ENCODE results near the gene TBXAS1.

GRCh38 chr7:139942636-139943035 lies 113.6 kb downstream of the TBXAS1 start:
- TF ChIP-seq CTCF (conservative IDR thresholded peaks at IDR 0.05; ENCODE audit: low read length) (no peak), EZH2phosphoT487 (IDR thresholded peaks at IDR 0.05; ENCODE audit: borderline replicate concordance) (no peak)

Measured in Loucy (cell line).